GM23338 (cell line): ENCODE data around the gene GPR39. TPM values are rescaled to one million over a fixed set of nuclear protein-coding genes. Genes with fewer than 3 reads are reported as not detected.

Experiments
- ATAC-seq: fragments of 200-7000 bp; cut with Tn5 transposase; 3 replicates; pipeline ENCODE4 v1.9.1; 2020
- DNase-seq: peaks from one replicate; pipeline ENCODE4 v3.0.0-alpha.2; 2015; ENCODE audit warnings: low spot score
- H2AFZ ChIP-seq: fragments of 200-600 bp; sonication (generic); 2 replicates; pipeline ENCODE4 v1.8.0; 2016; ENCODE audit warnings: antibody characterized with exemption, mild to moderate bottlenecking, moderate library complexity
- H3F3A ChIP-seq: fragments of 200-600 bp; sonication (generic); replicated peaks from 2 replicates; pipeline ENCODE4 v1.8.0; 2017; ENCODE audit warnings: antibody characterized with exemption, mixed run types, low read depth
- H3K27ac ChIP-seq: fragments of 200-600 bp; sonication (generic); 2 replicates; pipeline ENCODE4 v1.6.1; 2016; ENCODE audit warnings: low read depth
- H3K27me3 ChIP-seq: fragments of 200-600 bp; sonication (generic); 2 replicates; pipeline ENCODE4 v1.8.0; 2016; ENCODE audit warnings: mild to moderate bottlenecking, mixed run types, moderate library complexity; ENCODE audit not compliant: insufficient read depth
- H3K36me3 ChIP-seq: fragments of 200-600 bp; sonication (generic); 2 replicates; pipeline ENCODE4 v1.8.0; 2016; ENCODE audit warnings: mild to moderate bottlenecking; ENCODE audit not compliant: insufficient read depth
- H3K4me1 ChIP-seq: fragments of 200-600 bp; sonication (generic); 2 replicates; pipeline ENCODE4 v1.8.0; 2016; ENCODE audit warnings: mild to moderate bottlenecking, moderate library complexity; ENCODE audit not compliant: insufficient read depth
- H3K4me2 ChIP-seq: fragments of 200-600 bp; sonication (generic); 2 replicates; pipeline ENCODE4 v1.7.1; 2017; ENCODE audit warnings: mixed run types
- H3K4me3 ChIP-seq: fragments of 200-600 bp; sonication (generic); 2 replicates; pipeline ENCODE4 v1.6.1; 2016; ENCODE audit warnings: mixed run types
- H3K79me2 ChIP-seq: fragments of 200-600 bp; sonication (generic); replicated peaks from 2 replicates; pipeline ENCODE4 v1.8.0; 2017; ENCODE audit warnings: mild to moderate bottlenecking; ENCODE audit not compliant: insufficient read depth
- H3K9me2 ChIP-seq: fragments of 200-600 bp; sonication (generic); 2 replicates; pipeline ENCODE4 v1.8.0; 2017; ENCODE audit not compliant: insufficient read depth
- H4K20me1 ChIP-seq: fragments of 200-600 bp; sonication (generic); replicated peaks from 2 replicates; pipeline ENCODE4 v1.8.0; 2017; ENCODE audit warnings: mild to moderate bottlenecking; ENCODE audit not compliant: insufficient read depth
- H3K27ac Mint-ChIP-seq: 2 replicates; pipeline ENCODE4 v1.8.0; 2020; ENCODE audit warnings: inconsistent platforms, mild to moderate bottlenecking, moderate library complexity, mixed read lengths
- H3K27me3 Mint-ChIP-seq: 3 replicates; pipeline ENCODE4 v1.8.0; 2022; ENCODE audit warnings: low read depth, mild to moderate bottlenecking, moderate library complexity, mixed read lengths, inconsistent platforms; ENCODE audit not compliant: insufficient read depth, poor library complexity
- H3K36me3 Mint-ChIP-seq: 3 replicates; pipeline ENCODE4 v1.8.0; 2021; ENCODE audit warnings: low read depth, mild to moderate bottlenecking, inconsistent platforms, moderate library complexity, mixed read lengths
- H3K4me1 Mint-ChIP-seq: 3 replicates; pipeline ENCODE4 v1.8.0; 2020; ENCODE audit warnings: mild to moderate bottlenecking, inconsistent platforms, mixed read lengths
- H3K4me3 Mint-ChIP-seq: 3 replicates; pipeline ENCODE4 v1.8.0; 2021; ENCODE audit warnings: moderate library complexity, mild to moderate bottlenecking, inconsistent platforms, mixed read lengths
- H3K9me3 Mint-ChIP-seq: 3 replicates; pipeline ENCODE4 v1.8.0; 2020; ENCODE audit warnings: moderate library complexity, mild to moderate bottlenecking, inconsistent platforms, mixed read lengths
- CREB1 ChIP-seq: fragments of 250-450 bp; sonication (Bioruptor Pico); IDR thresholded peaks from 2 replicates; pipeline ENCODE4 v1.5.0; 2020; ENCODE audit warnings: low read depth, mild to moderate bottlenecking, moderate library complexity
- EZH2phosphoT487 ChIP-seq: fragments of 200-600 bp; sonication (generic); IDR thresholded peaks from one replicate; pipeline ENCODE4 v1.8.1; 2018; ENCODE audit warnings: antibody characterized with exemption; ENCODE audit not compliant: unreplicated experiment
- JUNB ChIP-seq: IDR thresholded peaks from one replicate; pipeline ENCODE4 v1.6.1; 2016; ENCODE audit warnings: antibody characterized with exemption; ENCODE audit not compliant: unreplicated experiment
- NANOG ChIP-seq: IDR thresholded peaks from 2 replicates; pipeline ENCODE4 v1.6.1; 2016; ENCODE audit warnings: antibody characterized with exemption, borderline replicate concordance
- POLR2AphosphoS5 ChIP-seq: IDR thresholded peaks from 2 replicates; pipeline ENCODE4 v1.6.1; 2016; ENCODE audit warnings: antibody characterized with exemption, low read depth
- STAT1 ChIP-seq: IDR thresholded peaks from one replicate; pipeline ENCODE4 v1.6.1; 2016; ENCODE audit warnings: antibody characterized with exemption; ENCODE audit not compliant: unreplicated experiment
- ZNF114 ChIP-seq: fragments of 250-450 bp; sonication (Bioruptor Pico); IDR thresholded peaks from 2 replicates; pipeline ENCODE4 v1.5.0; 2020; ENCODE audit warnings: mild to moderate bottlenecking, moderate library complexity
- ZNF331 ChIP-seq: fragments of 250-450 bp; sonication (Bioruptor Pico); IDR thresholded peaks from 2 replicates; pipeline ENCODE4 v1.5.0; 2020; ENCODE audit warnings: low read depth, mild to moderate bottlenecking, moderate library complexity
- polyA plus RNA-seq: library from polyadenylated mRNA; unstranded; fragments of >200 nt; fragmentation: Nextera tagmentation; extraction: Ambion mirVana; gene quantifications from 2 replicates; pipeline ENCODE4 v1.2.1, GENCODE V29; 2016
- total RNA-seq: library from RNA; depleted of rRNA; stranded (reverse); fragments of >200 nt; shearing (Covaris generic); gene quantifications from 2 replicates; pipeline ENCODE4 v1.2.3, GENCODE V29; 2014
- TF ChIP-seq, protein P1 (sequence below): IDR thresholded peaks from 2 replicates; pipeline ENCODE4 v1.6.1; 2016; ENCODE audit warnings: antibody characterized with exemption
- TF ChIP-seq, protein P2 (sequence below): fragments of 250-450 bp; sonication (Bioruptor Pico); IDR thresholded peaks from 2 replicates; pipeline ENCODE4 v1.5.0; 2020; ENCODE audit warnings: mild to moderate bottlenecking, moderate library complexity
- TF ChIP-seq, protein P3 (sequence below): IDR thresholded peaks from one replicate; pipeline ENCODE4 v1.6.1; 2018; ENCODE audit warnings: antibody characterized with exemption; ENCODE audit not compliant: unreplicated experiment

Gene GPR39
- total and polyA plus RNA-seq, 2 experiments from 2014 or later = 0.55 to 1.9 TPM

GRCh38 chr2:132562245-132562644 is 145.6 kb downstream of the GPR39 start (continued):
- no peak for TF ChIP-seq NANOG
- TF ChIP-seq, protein P1, sequence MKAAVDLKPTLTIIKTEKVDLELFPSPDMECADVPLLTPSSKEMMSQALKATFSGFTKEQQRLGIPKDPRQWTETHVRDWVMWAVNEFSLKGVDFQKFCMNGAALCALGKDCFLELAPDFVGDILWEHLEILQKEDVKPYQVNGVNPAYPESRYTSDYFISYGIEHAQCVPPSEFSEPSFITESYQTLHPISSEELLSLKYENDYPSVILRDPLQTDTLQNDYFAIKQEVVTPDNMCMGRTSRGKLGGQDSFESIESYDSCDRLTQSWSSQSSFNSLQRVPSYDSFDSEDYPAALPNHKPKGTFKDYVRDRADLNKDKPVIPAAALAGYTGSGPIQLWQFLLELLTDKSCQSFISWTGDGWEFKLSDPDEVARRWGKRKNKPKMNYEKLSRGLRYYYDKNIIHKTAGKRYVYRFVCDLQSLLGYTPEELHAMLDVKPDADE = no peak
- no peak for TF ChIP-seq STAT1
- TF ChIP-seq ZNF114 = no peak
- TF ChIP-seq JUNB = no peak
- TF ChIP-seq POLR2AphosphoS5 = no peak
- no peak for TF ChIP-seq CREB1

DNA sequence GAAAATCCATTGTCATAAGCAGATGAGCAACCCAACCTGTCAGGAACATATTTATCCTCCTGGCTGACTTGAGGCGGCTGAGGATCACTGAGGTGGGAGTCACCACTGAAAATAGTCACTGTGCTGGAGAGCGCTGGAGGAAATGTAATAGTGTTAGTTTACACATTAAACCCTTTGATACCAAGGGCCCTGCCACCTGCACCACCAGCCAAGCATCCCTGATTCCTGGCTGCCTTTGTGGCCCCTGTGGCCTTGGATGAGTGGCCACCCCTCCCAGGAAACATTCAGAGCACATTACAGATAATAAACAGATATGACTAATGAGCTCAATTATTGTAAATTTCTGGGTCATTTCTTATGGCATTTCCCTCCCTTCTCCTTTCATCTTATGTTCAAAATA is 147.5 kb downstream of the GPR39 start:
- Histone ChIP-seq H3K4me2 (no peak overlapping the region), H3K27me3 (no peaks in the 10 kb centered on the region), H3K27ac (no peak overlapping the region), H3K4me3 (no peak overlapping the region), H3K36me3 (no peaks in the 10 kb centered on the region), H2AFZ (no peak overlapping the region), H3F3A (no peaks in the 10 kb centered on the region), H3K4me1 (no peaks in the 10 kb centered on the region), H3K79me2 (no peaks in the 10 kb centered on the region), H3K9me2 (no peaks in the 10 kb centered on the region), H4K20me1 (no peaks in the 10 kb centered on the region)
- Mint-ChIP-seq H3K36me3 (no peaks in the 10 kb centered on the region), H3K4me1 (no peaks in the 10 kb centered on the region), H3K9me3 (no peaks in the 10 kb centered on the region; the same call in 2 of the 3 replicates), H3K4me3 (no peak overlapping the region), H3K27ac (no peak overlapping the region), H3K27me3 (peaks cover 3% of the 10 kb centered on the region)
- no peak for ATAC-seq
- DNase-seq = no peak
- TF ChIP-seq JUNB = no peak
- TF ChIP-seq CREB1 = no peak
- TF ChIP-seq POLR2AphosphoS5 = no peak
- no peak for TF ChIP-seq EZH2phosphoT487
- TF ChIP-seq, protein P2, sequence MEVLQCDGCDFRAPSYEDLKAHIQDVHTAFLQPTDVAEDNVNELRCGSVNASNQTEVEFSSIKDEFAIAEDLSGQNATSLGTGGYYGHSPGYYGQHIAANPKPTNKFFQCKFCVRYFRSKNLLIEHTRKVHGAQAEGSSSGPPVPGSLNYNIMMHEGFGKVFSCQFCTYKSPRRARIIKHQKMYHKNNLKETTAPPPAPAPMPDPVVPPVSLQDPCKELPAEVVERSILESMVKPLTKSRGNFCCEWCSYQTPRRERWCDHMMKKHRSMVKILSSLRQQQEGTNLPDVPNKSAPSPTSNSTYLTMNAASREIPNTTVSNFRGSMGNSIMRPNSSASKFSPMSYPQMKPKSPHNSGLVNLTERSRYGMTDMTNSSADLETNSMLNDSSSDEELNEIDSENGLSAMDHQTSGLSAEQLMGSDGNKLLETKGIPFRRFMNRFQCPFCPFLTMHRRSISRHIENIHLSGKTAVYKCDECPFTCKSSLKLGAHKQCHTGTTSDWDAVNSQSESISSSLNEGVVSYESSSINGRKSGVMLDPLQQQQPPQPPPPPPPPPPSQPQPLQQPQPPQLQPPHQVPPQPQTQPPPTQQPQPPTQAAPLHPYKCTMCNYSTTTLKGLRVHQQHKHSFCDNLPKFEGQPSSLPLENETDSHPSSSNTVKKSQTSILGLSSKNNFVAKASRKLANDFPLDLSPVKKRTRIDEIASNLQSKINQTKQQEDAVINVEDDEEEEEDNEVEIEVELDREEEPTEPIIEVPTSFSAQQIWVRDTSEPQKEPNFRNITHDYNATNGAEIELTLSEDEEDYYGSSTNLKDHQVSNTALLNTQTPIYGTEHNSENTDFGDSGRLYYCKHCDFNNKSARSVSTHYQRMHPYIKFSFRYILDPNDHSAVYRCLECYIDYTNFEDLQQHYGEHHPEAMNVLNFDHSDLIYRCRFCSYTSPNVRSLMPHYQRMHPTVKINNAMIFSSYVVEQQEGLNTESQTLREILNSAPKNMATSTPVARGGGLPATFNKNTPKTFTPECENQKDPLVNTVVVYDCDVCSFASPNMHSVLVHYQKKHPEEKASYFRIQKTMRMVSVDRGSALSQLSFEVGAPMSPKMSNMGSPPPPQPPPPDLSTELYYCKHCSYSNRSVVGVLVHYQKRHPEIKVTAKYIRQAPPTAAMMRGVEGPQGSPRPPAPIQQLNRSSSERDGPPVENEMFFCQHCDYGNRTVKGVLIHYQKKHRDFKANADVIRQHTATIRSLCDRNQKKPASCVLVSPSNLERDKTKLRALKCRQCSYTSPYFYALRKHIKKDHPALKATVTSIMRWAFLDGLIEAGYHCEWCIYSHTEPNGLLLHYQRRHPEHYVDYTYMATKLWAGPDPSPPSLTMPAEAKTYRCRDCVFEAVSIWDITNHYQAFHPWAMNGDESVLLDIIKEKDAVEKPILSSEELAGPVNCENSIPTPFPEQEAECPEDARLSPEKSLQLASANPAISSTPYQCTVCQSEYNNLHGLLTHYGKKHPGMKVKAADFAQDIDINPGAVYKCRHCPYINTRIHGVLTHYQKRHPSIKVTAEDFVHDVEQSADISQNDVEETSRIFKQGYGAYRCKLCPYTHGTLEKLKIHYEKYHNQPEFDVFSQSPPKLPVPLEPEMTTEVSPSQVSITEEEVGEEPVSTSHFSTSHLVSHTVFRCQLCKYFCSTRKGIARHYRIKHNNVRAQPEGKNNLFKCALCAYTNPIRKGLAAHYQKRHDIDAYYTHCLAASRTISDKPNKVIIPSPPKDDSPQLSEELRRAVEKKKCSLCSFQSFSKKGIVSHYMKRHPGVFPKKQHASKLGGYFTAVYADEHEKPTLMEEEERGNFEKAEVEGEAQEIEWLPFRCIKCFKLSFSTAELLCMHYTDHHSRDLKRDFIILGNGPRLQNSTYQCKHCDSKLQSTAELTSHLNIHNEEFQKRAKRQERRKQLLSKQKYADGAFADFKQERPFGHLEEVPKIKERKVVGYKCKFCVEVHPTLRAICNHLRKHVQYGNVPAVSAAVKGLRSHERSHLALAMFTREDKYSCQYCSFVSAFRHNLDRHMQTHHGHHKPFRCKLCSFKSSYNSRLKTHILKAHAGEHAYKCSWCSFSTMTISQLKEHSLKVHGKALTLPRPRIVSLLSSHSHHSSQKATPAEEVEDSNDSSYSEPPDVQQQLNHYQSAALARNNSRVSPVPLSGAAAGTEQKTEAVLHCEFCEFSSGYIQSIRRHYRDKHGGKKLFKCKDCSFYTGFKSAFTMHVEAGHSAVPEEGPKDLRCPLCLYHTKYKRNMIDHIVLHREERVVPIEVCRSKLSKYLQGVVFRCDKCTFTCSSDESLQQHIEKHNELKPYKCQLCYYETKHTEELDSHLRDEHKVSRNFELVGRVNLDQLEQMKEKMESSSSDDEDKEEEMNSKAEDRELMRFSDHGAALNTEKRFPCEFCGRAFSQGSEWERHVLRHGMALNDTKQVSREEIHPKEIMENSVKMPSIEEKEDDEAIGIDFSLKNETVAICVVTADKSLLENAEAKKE (CRISPR knock-in tag) = no peak
- TF ChIP-seq, protein P1 = no peak
- TF ChIP-seq, protein P3, sequence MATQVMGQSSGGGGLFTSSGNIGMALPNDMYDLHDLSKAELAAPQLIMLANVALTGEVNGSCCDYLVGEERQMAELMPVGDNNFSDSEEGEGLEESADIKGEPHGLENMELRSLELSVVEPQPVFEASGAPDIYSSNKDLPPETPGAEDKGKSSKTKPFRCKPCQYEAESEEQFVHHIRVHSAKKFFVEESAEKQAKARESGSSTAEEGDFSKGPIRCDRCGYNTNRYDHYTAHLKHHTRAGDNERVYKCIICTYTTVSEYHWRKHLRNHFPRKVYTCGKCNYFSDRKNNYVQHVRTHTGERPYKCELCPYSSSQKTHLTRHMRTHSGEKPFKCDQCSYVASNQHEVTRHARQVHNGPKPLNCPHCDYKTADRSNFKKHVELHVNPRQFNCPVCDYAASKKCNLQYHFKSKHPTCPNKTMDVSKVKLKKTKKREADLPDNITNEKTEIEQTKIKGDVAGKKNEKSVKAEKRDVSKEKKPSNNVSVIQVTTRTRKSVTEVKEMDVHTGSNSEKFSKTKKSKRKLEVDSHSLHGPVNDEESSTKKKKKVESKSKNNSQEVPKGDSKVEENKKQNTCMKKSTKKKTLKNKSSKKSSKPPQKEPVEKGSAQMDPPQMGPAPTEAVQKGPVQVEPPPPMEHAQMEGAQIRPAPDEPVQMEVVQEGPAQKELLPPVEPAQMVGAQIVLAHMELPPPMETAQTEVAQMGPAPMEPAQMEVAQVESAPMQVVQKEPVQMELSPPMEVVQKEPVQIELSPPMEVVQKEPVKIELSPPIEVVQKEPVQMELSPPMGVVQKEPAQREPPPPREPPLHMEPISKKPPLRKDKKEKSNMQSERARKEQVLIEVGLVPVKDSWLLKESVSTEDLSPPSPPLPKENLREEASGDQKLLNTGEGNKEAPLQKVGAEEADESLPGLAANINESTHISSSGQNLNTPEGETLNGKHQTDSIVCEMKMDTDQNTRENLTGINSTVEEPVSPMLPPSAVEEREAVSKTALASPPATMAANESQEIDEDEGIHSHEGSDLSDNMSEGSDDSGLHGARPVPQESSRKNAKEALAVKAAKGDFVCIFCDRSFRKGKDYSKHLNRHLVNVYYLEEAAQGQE = no peak
- TF ChIP-seq ZNF331 (CRISPR knock-in tag) = no peak
- no peak for TF ChIP-seq ZNF114
- no peak for TF ChIP-seq NANOG
- TF ChIP-seq STAT1 = no peak
